GM18505 (cell line): Measurements from ENCODE around the gene PTPN2.
"Not testable (repeated sequence)": the region's sequence is repeated elsewhere in the genome, so short reads cannot be mapped to it uniquely, and the experiment has no call there.

ENCODE experiments used
- ATAC-seq: cut with Tn5 transposase; IDR thresholded peaks from one replicate; pipeline ENCODE4 v1.9.1; 2021; ENCODE audit not compliant: unreplicated experiment
- POLR2A ChIP-seq: IDR thresholded peaks from 4 replicates; pipeline ENCODE4 v1.6.1; 2011; ENCODE audit warnings: borderline replicate concordance; ENCODE audit not compliant: insufficient read depth, insufficient read length; ENCODE audit errors: extremely low read depth

The PTPN2 gene

GRCh38 chr18:12776821-12777471, 107.1 kb downstream of the PTPN2 start:
- TF ChIP-seq POLR2A = no peak
- no peak for ATAC-seq

- not testable (repeated sequence) for ATAC-seq
These were observed 107.6 kb downstream of the PTPN2 start for GRCh38 chr18:12776415-12776814.

- ATAC-seq = no peak
These were observed 109.1 kb downstream of the PTPN2 start for GRCh38 chr18:12774982-12775381.

GRCh38 chr18:12773369-12773768, 110.7 kb downstream of the PTPN2 start:
- TF ChIP-seq POLR2A = no peak
- no peak for ATAC-seq

More at GRCh38 chr18:12774982-12775381, 109.1 kb downstream of the PTPN2 start:
- no peak for TF ChIP-seq POLR2A

GRCh38 chr18:12772111-12772510, 111.9 kb downstream of the PTPN2 start:
- TF ChIP-seq POLR2A = no peak
- ATAC-seq = no peak

- ATAC-seq = no peak
- no peak for TF ChIP-seq POLR2A
These were observed 113.4 kb downstream of the PTPN2 start for GRCh38 chr18:12770469-12771219.

GRCh38 chr18:12769644-12770440, 114.2 kb downstream of the PTPN2 start:
- no peak for TF ChIP-seq POLR2A
- ATAC-seq = no peak

GRCh38 chr18:12769136-12769535, 114.9 kb downstream of the PTPN2 start:
- no peak for ATAC-seq

GRCh38 chr18:12768625-12769024, 115.4 kb downstream of the PTPN2 start:
- no peak for TF ChIP-seq POLR2A
- ATAC-seq = no peak

More at GRCh38 chr18:12769136-12769535, 114.9 kb downstream of the PTPN2 start:
- no peak for TF ChIP-seq POLR2A

- no peak for TF ChIP-seq POLR2A
- ATAC-seq = no peak
These were observed 116.4 kb downstream of the PTPN2 start for GRCh38 chr18:12767580-12768155.

- no peak for ATAC-seq
- no peak for TF ChIP-seq POLR2A
These were observed 117.0 kb downstream of the PTPN2 start for GRCh38 chr18:12766986-12767433.

- ATAC-seq = no peak
- no peak for TF ChIP-seq POLR2A
These were observed 118.5 kb downstream of the PTPN2 start for GRCh38 chr18:12765586-12765985.

GRCh38 chr18:12765126-12765525, 118.9 kb downstream of the PTPN2 start:
- TF ChIP-seq POLR2A = no peak
- no peak for ATAC-seq

- not testable (repeated sequence) for ATAC-seq
These were observed 125.5 kb downstream of the PTPN2 start for GRCh38 chr18:12758566-12758965.

- not testable (repeated sequence) for ATAC-seq
These were observed 127.3 kb downstream of the PTPN2 start for GRCh38 chr18:12756619-12757239.

GRCh38 chr18:12755606-12756005, 128.4 kb downstream of the PTPN2 start:
- not testable (repeated sequence) for ATAC-seq
